ENCODE data around the gene NRXN3.

Gene NRXN3

GRCh38 chr14:79328863-79329262 lies 1158.7 kb downstream of the NRXN3 start:
- H3K27ac ChIP-seq = no peak overlapping the region
- H3K4me3 ChIP-seq = no peak overlapping the region

GRCh38 chr14:79331830-79332229 lies 1161.7 kb downstream of the NRXN3 start:
- Histone ChIP-seq H3K4me3 (no peak overlapping the region), H3K27ac (no peak overlapping the region)

GRCh38 chr14:79332504-79333197 lies 1162.5 kb downstream of the NRXN3 start:
- Histone ChIP-seq H3K27ac (no peak overlapping the region), H3K4me3 (no peak overlapping the region)

- Histone ChIP-seq H3K27ac (no peak overlapping the region), H3K4me3 (no peak overlapping the region)
These were observed 1163.0 kb downstream of the NRXN3 start for GRCh38 chr14:79333198-79333546.

GRCh38 chr14:79334272-79334671 lies 1164.1 kb downstream of the NRXN3 start:
- Histone ChIP-seq H3K4me3 (no peak overlapping the region), H3K27ac (no peak overlapping the region)

- Histone ChIP-seq H3K27ac (no peak overlapping the region), H3K4me3 (no peak overlapping the region)
These were observed 1167.6 kb downstream of the NRXN3 start for GRCh38 chr14:79337761-79338160.

- no peak overlapping the region for H3K4me3 ChIP-seq
- no peak overlapping the region for H3K27ac ChIP-seq
These were observed 1172.8 kb downstream of the NRXN3 start for GRCh38 chr14:79342942-79343341.

- H3K27ac ChIP-seq = no peak overlapping the region
- no peak overlapping the region for H3K4me3 ChIP-seq
These were observed 1180.8 kb downstream of the NRXN3 start for GRCh38 chr14:79351011-79351410.

GRCh38 chr14:79352076-79352630 lies 1182.0 kb downstream of the NRXN3 start:
- H3K4me3 ChIP-seq = no peak overlapping the region
- no peak overlapping the region for H3K27ac ChIP-seq

- Histone ChIP-seq H3K27ac (no peak overlapping the region), H3K4me3 (no peak overlapping the region)
These were observed 1184.2 kb downstream of the NRXN3 start for GRCh38 chr14:79354336-79354735.

- Histone ChIP-seq H3K4me3 (no peak overlapping the region), H3K27ac (no peak overlapping the region)
These were observed 1185.9 kb downstream of the NRXN3 start for GRCh38 chr14:79356040-79356439.

GRCh38 chr14:79357307-79357706 lies 1187.1 kb downstream of the NRXN3 start:
- Histone ChIP-seq H3K27ac (no peak overlapping the region), H3K4me3 (no peak overlapping the region)

- H3K27ac ChIP-seq = no peak overlapping the region
These were observed 1193.1 kb downstream of the NRXN3 start for GRCh38 chr14:79363291-79363690.

GRCh38 chr14:79369359-79370332 lies 1199.5 kb downstream of the NRXN3 start:
- H3K27ac ChIP-seq = no peak overlapping the region
- H3K4me3 ChIP-seq = no peak overlapping the region

More at GRCh38 chr14:79363291-79363690, 1193.1 kb downstream of the NRXN3 start:
- H3K4me3 ChIP-seq = no peak overlapping the region

- no peak overlapping the region for H3K4me3 ChIP-seq
- no peak overlapping the region for H3K27ac ChIP-seq
These were observed 1200.8 kb downstream of the NRXN3 start for GRCh38 chr14:79370969-79371368.

- Histone ChIP-seq H3K27ac (no peak overlapping the region), H3K4me3 (no peak overlapping the region)
These were observed 1203.3 kb downstream of the NRXN3 start for GRCh38 chr14:79373451-79373850.

- H3K4me3 ChIP-seq = no peak overlapping the region
- no peak overlapping the region for H3K27ac ChIP-seq
These were observed 1205.2 kb downstream of the NRXN3 start for GRCh38 chr14:79375356-79375755.

GRCh38 chr14:79376557-79376956 lies 1206.4 kb downstream of the NRXN3 start:
- no peak overlapping the region for H3K4me3 ChIP-seq
- H3K27ac ChIP-seq = no peak overlapping the region

GRCh38 chr14:79378020-79378419 lies 1207.8 kb downstream of the NRXN3 start:
- Histone ChIP-seq H3K27ac (no peak overlapping the region), H3K4me3 (no peak overlapping the region)

- Histone ChIP-seq H3K4me3 (no peak overlapping the region), H3K27ac (no peak overlapping the region)
These were observed 1209.1 kb downstream of the NRXN3 start for GRCh38 chr14:79379266-79379665.

GRCh38 chr14:79383031-79383430 lies 1212.9 kb downstream of the NRXN3 start:
- no peak overlapping the region for H3K4me3 ChIP-seq

More at GRCh38 chr14:79383031-79383430, 1212.9 kb downstream of the NRXN3 start:
- no peak overlapping the region for H3K27ac ChIP-seq
